ENCODE results near the gene HSD3B2. TPM values are rescaled to one million over a fixed set of nuclear protein-coding genes. Genes with fewer than 3 reads are reported as not detected.

HSD3B2 gene
- total and polyA plus RNA-seq, 2 of the 8 experiments (the other 6 are each of a cell fraction or from before 2014, with no cell fraction given): not detected

GRCh38 chr1:119390526-119390925 lies 24.4 kb upstream of the HSD3B2 start:
- Histone ChIP-seq H4K8ac (ENCODE audit: extremely low read depth, insufficient read depth, low read length) (no peak overlapping the region), H3K14ac (ENCODE audit: insufficient read length) (no peak overlapping the region), H4K5ac (ENCODE audit: insufficient read length, low read depth, low read length) (no peak overlapping the region), H3K79me2 (ENCODE audit: control insufficient read depth in 1 of 2, insufficient read depth in 2 of 2, low read length in 2 of 2) (no peaks in the 10 kb centered on the region), H3K23ac (ENCODE audit: insufficient read length) (no peak overlapping the region), H2AFZ (ENCODE audit: low read length) (no peak overlapping the region), H3K79me1 (ENCODE audit: low read depth, low read length) (no peaks in the 10 kb centered on the region), H2BK20ac (ENCODE audit: low read length) (no peak overlapping the region), H2BK12ac (ENCODE audit: low read depth, low read length) (no peak overlapping the region), H4K20me1 (replicated peaks in 1 of 2; ENCODE audit: control insufficient read depth in 1 of 2, insufficient read depth in 2 of 2, low read length in 2 of 2) (no peaks in the 10 kb centered on the region), H2BK120ac (replicated peaks; ENCODE audit: low read depth, low read length) (no peak overlapping the region), H3K4ac (replicated peaks; ENCODE audit: insufficient read length, low read depth, low read length) (no peak overlapping the region), H3K4me1 (replicated peaks in 1 of 4; ENCODE audit: control insufficient read depth in 3 of 4, insufficient read depth in 4 of 4, low read length in 3 of 4) (peaks cover 0 to 5% (median 1%) of the 10 kb centered on the region in 4 experiments; a peak in 2 of 7 replicates), H3K23me2 (ENCODE audit: low read depth, low read length) (no peaks in the 10 kb centered on the region), H2AK5ac (ENCODE audit: low read depth, low read length) (no peak overlapping the region), H2BK5ac (ENCODE audit: low read depth, low read length) (no peak overlapping the region), H3K4me2 (ENCODE audit: insufficient read depth in 1 of 2, low read depth in 2 of 2, low read length in 2 of 2) (no peak overlapping the region), H4K91ac (replicated peaks; ENCODE audit: insufficient read length, low read length) (no peak overlapping the region), H3K27ac (ENCODE audit: low read depth, low read length) (no peak overlapping the region), H3K36me3 (ENCODE audit: control insufficient read depth in 2 of 4, insufficient read depth in 4 of 4, low read length in 3 of 4) (no peaks in the 10 kb centered on the region), H3K9ac (replicated peaks in 1 of 4; ENCODE audit: extremely low read depth in 1 of 4, low read depth in 3 of 4, low read length in 3 of 4) (no peak overlapping the region), H3K56ac (replicated peaks; ENCODE audit: insufficient read length, low read depth, low read length) (no peak overlapping the region), H3K18ac (ENCODE audit: extremely low read depth, low read length) (no peak overlapping the region), H2BK15ac (ENCODE audit: low read length) (no peak overlapping the region), H3K4me3 (ENCODE audit: extremely low read depth in 1 of 4, insufficient read depth in 2 of 4, low read depth in 3 of 4, low read length in 4 of 4) (no peak overlapping the region), H3K9me3 (ENCODE audit: insufficient read depth in 2 of 2, low read depth in 1 of 2, low read length in 1 of 2) (no peaks in the 10 kb centered on the region), H3K27me3 (replicated peaks in 1 of 4; ENCODE audit: control insufficient read depth in 3 of 4, extremely low read depth in 1 of 4, insufficient read depth in 3 of 4, low read length in 3 of 4) (no peaks in the 10 kb centered on the region)
- no peak for DNase-seq (ENCODE audit: low read depth in 1 of 2, low spot score in 2 of 2)
- no peak for TF ChIP-seq SP1 (IDR thresholded peaks at IDR 0.05; ENCODE audit: low read depth, low read length)
- no peak for TF ChIP-seq BRCA1 (IDR thresholded peaks at IDR 0.05; ENCODE audit: low read depth, low read length)
- TF ChIP-seq RNF2 (IDR thresholded peaks at IDR 0.05; ENCODE audit: borderline replicate concordance, low read depth, low read length, missing control alignments, poor library complexity, severe bottlenecking): no peak
- no peak for TF ChIP-seq MAFK (IDR thresholded peaks at IDR 0.05; ENCODE audit: low read depth, low read length)
- POLR2A ChIA-PET (ENCODE audit: partially characterized antibody): no interaction called here
- CTCF ChIA-PET (ENCODE audit: partially characterized antibody): no interaction called here
- FAIRE-seq: no peak

All from H1 (cell line).